H9 (cell line): ENCODE data around the gene FRAT1. TPM values are rescaled to one million over a fixed set of nuclear protein-coding genes. Genes with fewer than 3 reads are reported as not detected.

Source experiments
- DNase-seq: peaks from one replicate; pipeline ENCODE4 v3.0.0-alpha.2; 2017
- H2AFZ ChIP-seq: one replicate; pipeline ENCODE4 v1.6.1; 2013; ENCODE audit warnings: mild to moderate bottlenecking, low read length, control low read depth, moderate library complexity
- H2AK5ac ChIP-seq: 2 replicates; pipeline ENCODE4 v1.6.1; 2013; ENCODE audit warnings: low read length, control low read depth, mixed read lengths; ENCODE audit not compliant: insufficient read length
- H2BK120ac ChIP-seq: one replicate; pipeline ENCODE4 v1.6.1; 2013; ENCODE audit warnings: low read depth, mild to moderate bottlenecking, low read length, control low read depth, inconsistent platforms; ENCODE audit not compliant: poor library complexity, severe bottlenecking
- H2BK12ac ChIP-seq: 2 replicates; pipeline ENCODE4 v1.6.1; 2013; ENCODE audit warnings: low read length, control low read depth, mixed read lengths, low read depth; ENCODE audit not compliant: insufficient read length
- H2BK15ac ChIP-seq: 2 replicates; pipeline ENCODE4 v1.6.1; 2013; ENCODE audit warnings: low read depth, low read length, control low read depth
- H2BK20ac ChIP-seq: one replicate; pipeline ENCODE4 v1.6.1; 2013; ENCODE audit warnings: low read depth, mild to moderate bottlenecking, low read length, control low read depth, inconsistent platforms; ENCODE audit not compliant: poor library complexity, severe bottlenecking
- H2BK5ac ChIP-seq: 2 replicates; pipeline ENCODE4 v1.6.1; 2013; ENCODE audit warnings: low read length, control low read depth, mixed read lengths; ENCODE audit not compliant: insufficient read length
- H3K14ac ChIP-seq: 2 replicates; pipeline ENCODE4 v1.6.1; 2013; ENCODE audit warnings: low read length, control low read depth; ENCODE audit not compliant: insufficient read depth
- H3K18ac ChIP-seq: 2 replicates; pipeline ENCODE4 v1.6.1; 2013; ENCODE audit warnings: low read depth, mild to moderate bottlenecking, mixed read lengths, low read length, control low read depth; ENCODE audit not compliant: insufficient read length
- H3K23ac ChIP-seq: 2 replicates; pipeline ENCODE4 v1.6.1; 2013; ENCODE audit warnings: low read length, control low read depth, mixed read lengths, low read depth; ENCODE audit not compliant: insufficient read length
- H3K23me2 ChIP-seq: 2 replicates; pipeline ENCODE4 v1.6.1; 2013; ENCODE audit warnings: low read depth, mild to moderate bottlenecking, mixed read lengths, low read length, control low read depth; ENCODE audit not compliant: insufficient read length, poor library complexity, severe bottlenecking
- H3K27ac ChIP-seq: 2 replicates; pipeline ENCODE4 v1.5.1; 2013; ENCODE audit warnings: low read length, control low read depth, mixed read lengths, low read depth; ENCODE audit not compliant: insufficient read length
- H3K27me3 ChIP-seq: 2 replicates; pipeline ENCODE4 v1.6.1; 2013; ENCODE audit warnings: low read length, control low read depth, inconsistent platforms; ENCODE audit not compliant: insufficient read depth
- H3K4ac ChIP-seq: 2 replicates; pipeline ENCODE4 v1.6.1; 2013; ENCODE audit warnings: low read depth, mild to moderate bottlenecking, control low read depth, inconsistent platforms, low read length, moderate library complexity
- H3K4me1 ChIP-seq: 2 replicates; pipeline ENCODE4 v1.6.1; 2013; ENCODE audit warnings: low read length, control low read depth, inconsistent platforms; ENCODE audit not compliant: insufficient read depth
- H3K4me2 ChIP-seq: 2 replicates; pipeline ENCODE4 v1.6.1; 2013; ENCODE audit warnings: low read length, control low read depth, mixed read lengths; ENCODE audit not compliant: insufficient read length, insufficient read depth
- H3K56ac ChIP-seq: 2 replicates; pipeline ENCODE4 v1.6.1; 2013; ENCODE audit warnings: low read depth, mild to moderate bottlenecking, mixed read lengths, low read length, control low read depth; ENCODE audit not compliant: insufficient read length
- H3K79me1 ChIP-seq: 2 replicates; pipeline ENCODE4 v1.6.1; 2013; ENCODE audit warnings: low read depth, mild to moderate bottlenecking, moderate library complexity, low read length, control low read depth, inconsistent platforms; ENCODE audit not compliant: insufficient read depth, poor library complexity, severe bottlenecking
- H3K79me2 ChIP-seq: 2 replicates; pipeline ENCODE4 v1.6.1; 2013; ENCODE audit warnings: low read length, control low read depth, inconsistent platforms; ENCODE audit not compliant: insufficient read depth
- H3K9ac ChIP-seq: 2 replicates; pipeline ENCODE4 v1.6.1; 2013; ENCODE audit warnings: low read length, control low read depth, mixed read lengths; ENCODE audit not compliant: insufficient read length; ENCODE audit errors: extremely low read depth
- H3K9me3 ChIP-seq: one replicate; pipeline ENCODE4 v1.6.1; 2013; ENCODE audit warnings: low read depth, low read length, inconsistent platforms; ENCODE audit not compliant: control insufficient read depth
- H3T11ph ChIP-seq: one replicate; pipeline ENCODE4 v1.6.1; 2013; ENCODE audit warnings: mild to moderate bottlenecking, low read length, control low read depth, inconsistent platforms
- H4K20me1 ChIP-seq: one replicate; pipeline ENCODE4 v1.6.1; 2013; ENCODE audit not compliant: control insufficient read depth, insufficient read length, insufficient read depth
- H4K5ac ChIP-seq: 2 replicates; pipeline ENCODE4 v1.6.1; 2013; ENCODE audit warnings: low read depth, mild to moderate bottlenecking, mixed read lengths, low read length, control low read depth; ENCODE audit not compliant: insufficient read length
- H4K8ac ChIP-seq: replicated peaks from 2 replicates; pipeline ENCODE4 v1.6.1; 2013; ENCODE audit warnings: low read length, control low read depth, mixed read lengths, low read depth; ENCODE audit not compliant: insufficient read length
- H4K91ac ChIP-seq: 2 replicates; pipeline ENCODE4 v1.6.1; 2013; ENCODE audit warnings: low read depth, mild to moderate bottlenecking, moderate library complexity, mixed read lengths, low read length, control low read depth; ENCODE audit not compliant: insufficient read length
- H3K27ac Mint-ChIP-seq, 3 experiments: 2 replicates in 2 of 3; 3 replicates in 1 of 3; pipeline ENCODE4 v1.8.0; 2020 to 2021; ENCODE audit warnings: mixed read lengths in 3 of 3, mild to moderate bottlenecking in 1 of 3, moderate library complexity in 1 of 3
- H3K27me3 Mint-ChIP-seq: 2 replicates; pipeline ENCODE4 v1.8.0; 2021; ENCODE audit warnings: low read depth, mild to moderate bottlenecking, moderate library complexity, mixed read lengths
- H3K36me3 Mint-ChIP-seq, 3 experiments: 2 replicates in 2 of 3; 3 replicates in 1 of 3; pipeline ENCODE4 v1.8.0; 2020 to 2021; ENCODE audit warnings: low read depth in 3 of 3, mixed read lengths in 3 of 3; ENCODE audit not compliant: insufficient read depth in 1 of 3
- H3K4me1 Mint-ChIP-seq, 2 experiments: 2 replicates each; pipeline ENCODE4 v1.8.0; 2020; ENCODE audit warnings: mixed read lengths in 2 of 2
- H3K4me3 Mint-ChIP-seq, 2 experiments: 2 replicates in 1 of 2; 3 replicates in 1 of 2; pipeline ENCODE4 v1.8.0; 2020 to 2021; ENCODE audit warnings: mild to moderate bottlenecking in 2 of 2, mixed read lengths in 2 of 2, moderate library complexity in 1 of 2
- H3K9me3 Mint-ChIP-seq, 2 experiments: 2 replicates in 1 of 2; 3 replicates in 1 of 2; pipeline ENCODE4 v1.8.0; 2020; ENCODE audit warnings: mild to moderate bottlenecking in 2 of 2, mixed read lengths in 2 of 2, moderate library complexity in 1 of 2
- total RNA-seq: library from RNA; stranded (reverse); gene quantifications from 2 replicates; pipeline ENCODE4 v1.2.1, GENCODE V29; 2021
- TF ChIP-seq, protein P1 (sequence below): fragments of 200-600 bp; sonication (generic); conservative IDR thresholded peaks from 3 replicates; pipeline ENCODE4 v1.8.0; 2021; ENCODE audit warnings: antibody characterized with exemption, mild to moderate bottlenecking

The FRAT1 gene
- total RNA-seq, 1 experiment from 2014 or later, result 7.3 TPM

- Histone ChIP-seq H3K23me2 (no peaks in the 10 kb centered on the region), H2BK20ac (no peak overlapping the region), H3K79me1 (peaks cover 6% of the 10 kb centered on the region), H2BK12ac (no peak overlapping the region), H2AFZ (no peak overlapping the region), H3T11ph (no peak overlapping the region), H3K4ac (no peak overlapping the region), H2AK5ac (no peak overlapping the region), H2BK15ac (no peak overlapping the region), H3K27me3 (no peaks in the 10 kb centered on the region), H3K4me2 (no peak overlapping the region), H3K79me2 (no peaks in the 10 kb centered on the region; the same call in 1 of the 2 replicates), H3K4me1 (no peaks in the 10 kb centered on the region), H3K56ac (no peak overlapping the region), H2BK120ac (no peak overlapping the region), H3K9ac (no peak overlapping the region), H4K20me1 (no peaks in the 10 kb centered on the region), H4K5ac (no peak overlapping the region), H4K8ac (no peak overlapping the region), H3K23ac (no peak overlapping the region), H3K18ac (no peak overlapping the region), H2BK5ac (no peak overlapping the region), H3K14ac (no peak overlapping the region), H3K27ac (no peak overlapping the region), H3K9me3 (no peaks in the 10 kb centered on the region), H4K91ac (no peak overlapping the region)
- Mint-ChIP-seq H3K9me3 (0 out of 5 replicates have a peak, but pooled peaks cover 0 to 3% of the 10 kb centered on the region in 2 experiments), H3K27ac (no peak overlapping the region), H3K4me3 (no peak overlapping the region), H3K27me3 (no peaks in the 10 kb centered on the region; the same call in 1 of the 2 replicates), H3K36me3 (peaks cover 0 to 8% (median 1%) of the 10 kb centered on the region in 3 experiments; a peak in 3 of 7 replicates), H3K4me1 (peaks cover 0 to 7% of the 10 kb centered on the region in 2 experiments; a peak in 1 of 4 replicates)
- TF ChIP-seq, protein P1, sequence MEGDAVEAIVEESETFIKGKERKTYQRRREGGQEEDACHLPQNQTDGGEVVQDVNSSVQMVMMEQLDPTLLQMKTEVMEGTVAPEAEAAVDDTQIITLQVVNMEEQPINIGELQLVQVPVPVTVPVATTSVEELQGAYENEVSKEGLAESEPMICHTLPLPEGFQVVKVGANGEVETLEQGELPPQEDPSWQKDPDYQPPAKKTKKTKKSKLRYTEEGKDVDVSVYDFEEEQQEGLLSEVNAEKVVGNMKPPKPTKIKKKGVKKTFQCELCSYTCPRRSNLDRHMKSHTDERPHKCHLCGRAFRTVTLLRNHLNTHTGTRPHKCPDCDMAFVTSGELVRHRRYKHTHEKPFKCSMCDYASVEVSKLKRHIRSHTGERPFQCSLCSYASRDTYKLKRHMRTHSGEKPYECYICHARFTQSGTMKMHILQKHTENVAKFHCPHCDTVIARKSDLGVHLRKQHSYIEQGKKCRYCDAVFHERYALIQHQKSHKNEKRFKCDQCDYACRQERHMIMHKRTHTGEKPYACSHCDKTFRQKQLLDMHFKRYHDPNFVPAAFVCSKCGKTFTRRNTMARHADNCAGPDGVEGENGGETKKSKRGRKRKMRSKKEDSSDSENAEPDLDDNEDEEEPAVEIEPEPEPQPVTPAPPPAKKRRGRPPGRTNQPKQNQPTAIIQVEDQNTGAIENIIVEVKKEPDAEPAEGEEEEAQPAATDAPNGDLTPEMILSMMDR, result peak; percentile 73
- DNase-seq, result no peak
Observed at GRCh38 chr10:97278491-97278989, 40.5 kb upstream of the FRAT1 start.
